Heart left ventricle (tissue), 16 donors: ENCODE measurements around the gene U2SURP. TPM values are rescaled to one million over a fixed set of nuclear protein-coding genes. Genes with fewer than 3 reads are reported as not detected.

Experiments used
- ATAC-seq, 4 donors: fragments of 200-7000 bp; cut with Tn5 transposase; one replicate each; pipeline ENCODE4 v1.9.1; 2020 to 2022; ENCODE audit warnings: moderate library complexity in 4 of 4, mild to moderate bottlenecking in 3 of 4, moderate number of reproducible peaks in 1 of 4
- DNase-seq, 5 donors: peaks; one replicate each; pipeline ENCODE4 v3.0.0-alpha.2; 2020
- H3K27ac ChIP-seq, 12 donors: fragments of 200-600 bp; sonication (generic) in 4 of 12; one replicate each; pipeline versions ENCODE4 v1.5.0 to v1.8.0; 2016 to 2022; ENCODE audit warnings: mild to moderate bottlenecking in 2 of 12
- H3K27me3 ChIP-seq, 9 donors: fragments of 200-600 bp; sonication (generic) in 2 of 9; one replicate each; pipeline versions ENCODE4 v1.5.1 to v1.8.0; 2016 to 2022; ENCODE audit warnings: mild to moderate bottlenecking in 3 of 9
- H3K36me3 ChIP-seq, 9 donors: fragments of 200-600 bp; sonication (generic) in 2 of 9; one replicate each; pipeline versions ENCODE4 v1.5.0 to v1.8.0; 2018 to 2022; ENCODE audit warnings: mild to moderate bottlenecking in 2 of 9
- H3K4me1 ChIP-seq, 12 donors: fragments of 200-600 bp; sonication (generic) in 4 of 12; one replicate each; pipeline versions ENCODE4 v1.5.0 to v1.8.0; 2016 to 2022; ENCODE audit warnings: mild to moderate bottlenecking in 3 of 12
- H3K4me3 ChIP-seq, 12 donors: fragments of 200-600 bp; sonication (generic) in 4 of 12; one replicate each; pipeline versions ENCODE4 v1.5.0 to v1.8.0; 2017 to 2022; ENCODE audit warnings: mild to moderate bottlenecking in 9 of 12, moderate library complexity in 4 of 12
- H3K9me3 ChIP-seq, 12 donors: fragments of 200-600 bp; sonication (generic) in 4 of 12; one replicate each; pipeline versions ENCODE4 v1.5.0 to v1.8.0; 2016 to 2022; ENCODE audit warnings: mild to moderate bottlenecking in 1 of 12
- CTCF ChIP-seq, 12 donors: fragments of 200-600 bp; sonication (generic) in 4 of 12; IDR thresholded peaks; one replicate each; pipeline versions ENCODE4 v1.5.0 to v1.8.0; 2018 to 2022; ENCODE audit warnings: antibody characterized with exemption in 12 of 12, mild to moderate bottlenecking in 5 of 12
- POLR2A ChIP-seq, 2 donors: fragments of 450-650 bp; IDR thresholded peaks; one replicate each; pipeline ENCODE4 v1.6.1; 2017; ENCODE audit warnings: antibody characterized with exemption in 2 of 2, mild to moderate bottlenecking in 2 of 2, moderate library complexity in 2 of 2
- WGBS, 4 donors: extraction: QIAGEN DNeasy Blood & Tissue Kit in 2 of 4; methylation state at CpG; one replicate each; pipeline versions ENCODE4 v1.1.5 to v1.1.7; 2013 to 2018; 5-methylcytosine and 5-hydroxymethylcytosine counted together
- intact Hi-C, 10 donors: fragments of 100-400 bp; cut with DNase I; formaldehyde crosslinking; loops; one replicate each; pipeline versions ENCODE4 v1.11.1 to v1.14.2; 2022
- polyA plus RNA-seq, 2 donors: library from polyadenylated mRNA; stranded (reverse); fragments of 200-250 nt; gene quantifications; one replicate each; pipeline ENCODE4 v1.2.3, GENCODE V29; 2013
- total RNA-seq, 9 donors: library from RNA; depleted of rRNA in 2 of 9; stranded (reverse); fragments of >200 nt in 2 of 9; fragmentation: NEBNext Ultra II Directional in 3 of 9; extraction: Animal tissue kit (Norgen Biotek cat#: 25700) in 3 of 9; gene quantifications; one replicate each; pipeline versions ENCODE4 v1.1.0 to v1.2.4, GENCODE V29; 2016 to 2023
- donor health status: ischemic (EF 13 %, LVEDD 7.1; RV severe dilation, severe dysfunction).
- donor health status: healthy with polysubstance abuse.
- donor health status: DM: no; HTN: yes; CAD: no.
- donor health status: DM: no; HTN: no; CAD: no.
- donor health status: ischemic (EF 25% LVEDD 6.9; RV normal size, moderate dysfunction).
- donor health status: ischemic (EF 25% LVEDD 5.7; RV mildly dilated, moderate dysfunction).
- donor health status: healthy.
- donor health status: DM: yes; HTN: yes; CAD: no.
- donor health status: ischemic (EF 35%, LVEDD 5.7; RV mildly dilated, moderate dysfunction).
- donor health status: nonischemic (EF 11% LVEDD 7.7; RV severe dilation, severe dysfunction).
- donor health status: DM: yes; HTN: yes; CAD: no.
- donor health status: PGD.
- donor health status: ischemic (EF 29% LVEDD 5.4; RV normal size, mild dysfunction).
- donor health status: nonischemic (EF 23%, LVEDD 6.1; RV moderate dilation, normal function).

Gene U2SURP
- total and polyA plus RNA-seq, 11 donors = 17.4 to 42.0 (median 33.1) TPM

- DNase-seq (no peak), ATAC-seq (peak in 1 of 4 donors; percentile 29)
- Histone ChIP-seq H3K9me3 (no peaks in the 10 kb centered on the region), H3K27me3 (no peaks in the 10 kb centered on the region), H3K4me3 (no peak overlapping the region), H3K4me1 (peaks cover 0 to 14% (median 2%) of the 10 kb centered on the region in 12 donors), H3K36me3 (no peaks in the 10 kb centered on the region), H3K27ac (no peak overlapping the region)
- intact Hi-C loops = loop anchor here in 1 of 10 donors (10.0 kb wide), 1 partner anchor 127 kb away; no protein-coding TSS in a partner anchor
- WGBS, 4 donors = 63 to 64% (median 63%) methylated on average over 7 of the region's 7 CpGs
- TF ChIP-seq CTCF (IDR thresholded peaks at IDR 0.05) (no peak), POLR2A (IDR thresholded peaks at IDR 0.05) (no peak)
These were observed 19.2 kb upstream of the U2SURP start for GRCh38 chr3:142982038-142982773.

GRCh38 chr3:142983318-142983717, 18.1 kb upstream of the U2SURP start:
- intact Hi-C loops = loop anchor here in 1 of 10 donors (10.0 kb wide), 1 partner anchor 129 kb away; no protein-coding TSS in a partner anchor
- Histone ChIP-seq H3K4me1 (peaks cover 0 to 20% (median 8%) of the 10 kb centered on the region in 12 donors), H3K27me3 (no peaks in the 10 kb centered on the region), H3K4me3 (no peak overlapping the region), H3K9me3 (no peaks in the 10 kb centered on the region), H3K27ac (no peak overlapping the region), H3K36me3 (no peaks in the 10 kb centered on the region)
- no peak for ATAC-seq
- DNase-seq = no peak
- WGBS, 4 donors = 77 to 94% (median 89%) methylated on average over 2 of the region's 2 CpGs
- TF ChIP-seq POLR2A (IDR thresholded peaks at IDR 0.05) (no peak), CTCF (IDR thresholded peaks at IDR 0.05) (no peak)

- Histone ChIP-seq H3K27me3 (no peaks in the 10 kb centered on the region), H3K4me1 (peaks cover 0 to 20% (median 8%) of the 10 kb centered on the region in 12 donors), H3K9me3 (no peaks in the 10 kb centered on the region), H3K36me3 (no peaks in the 10 kb centered on the region), H3K4me3 (no peak overlapping the region), H3K27ac (no peak overlapping the region)
- intact Hi-C loops = loop anchor here in 1 of 10 donors (10.0 kb wide), 1 partner anchor 129 kb away; no protein-coding TSS in a partner anchor
- ATAC-seq (no peak), DNase-seq (no peak)
- TF ChIP-seq POLR2A (IDR thresholded peaks at IDR 0.05) = no peak
- no peak for TF ChIP-seq CTCF (IDR thresholded peaks at IDR 0.05)
- 91 to 98% (median 96%) methylated on average over 3 of the region's 3 CpGs for WGBS, 4 donors
These were observed 17.1 kb upstream of the U2SURP start for GRCh38 chr3:142984255-142984654.

- no peaks in the 10 kb centered on the region for H3K36me3 ChIP-seq
- DNase-seq (no peak), ATAC-seq (peak; percentile 51 to 69 (median 60))
- TF ChIP-seq POLR2A (IDR thresholded peaks at IDR 0.05) (no peak), CTCF (IDR thresholded peaks at IDR 0.05) (peak; percentile 58 to 77 (median 70))
- H3K4me1 ChIP-seq = peaks cover 0 to 14% (median 6%) of the 10 kb centered on the region in 12 donors
- 46 to 56% (median 54%) methylated on average over 5 of the region's 5 CpGs for WGBS, 4 donors
- H3K27me3 ChIP-seq = no peaks in the 10 kb centered on the region
- H3K4me3 ChIP-seq = peak overlapping the region in 2 of 12 donors; percentile 1 to 3
- intact Hi-C loops = loop anchor here in 4 of 10 donors (2.0 to 10.0 kb wide), 3 partner anchors 58 to 132 kb away; no protein-coding TSS in a partner anchor
- H3K27ac ChIP-seq = peak overlapping the region in 10 of 12 donors; percentile 12 to 75 (median 52)
- no peaks in the 10 kb centered on the region for H3K9me3 ChIP-seq
These were observed 14.2 kb upstream of the U2SURP start for GRCh38 chr3:142987080-142987700.
